SU-DHL-6 (cell line): ENCODE data around the gene HYCC2.

Source experiments
- H2AFZ ChIP-seq: fragments of 200-600 bp; sonication (generic); 2 replicates; pipeline ENCODE4 v1.6.1; 2014; ENCODE audit warnings: low read depth, mild to moderate bottlenecking, moderate library complexity, mixed read lengths, antibody characterized with exemption, low read length; ENCODE audit not compliant: severe bottlenecking
- H3F3A ChIP-seq: fragments of 200-600 bp; shearing (Covaris generic); 2 replicates; pipeline ENCODE4 v1.6.0; 2016; ENCODE audit warnings: antibody characterized with exemption, mild to moderate bottlenecking; ENCODE audit not compliant: insufficient read depth
- H3K27ac ChIP-seq: fragments of 200-600 bp; sonication (generic); 2 replicates; pipeline ENCODE4 v1.5.1; 2016; ENCODE audit warnings: low read depth, mild to moderate bottlenecking, low read length, moderate library complexity, mixed read lengths
- H3K27me3 ChIP-seq: fragments of 200-600 bp; sonication (generic), shearing (Covaris generic); 2 replicates; pipeline ENCODE4 v1.6.0; 2014; ENCODE audit warnings: mild to moderate bottlenecking, low read length
- H3K36me3 ChIP-seq: fragments of 200-600 bp; sonication (generic); 2 replicates; pipeline ENCODE4 v1.6.1; 2014; ENCODE audit warnings: mild to moderate bottlenecking, low read length, mixed read lengths
- H3K4me2 ChIP-seq: fragments of 300-600, 200-600 bp; shearing (Covaris generic), sonication (generic); 2 replicates; pipeline ENCODE4 v1.6.0; 2014; ENCODE audit warnings: low read length, low read depth, mild to moderate bottlenecking; ENCODE audit not compliant: poor library complexity, severe bottlenecking
- H3K4me3 ChIP-seq: fragments of 200-600 bp; sonication (generic); 2 replicates; pipeline ENCODE4 v1.5.1; 2014; ENCODE audit warnings: antibody characterized with exemption, low read length, mild to moderate bottlenecking, mixed read lengths; ENCODE audit not compliant: insufficient read depth, poor library complexity, severe bottlenecking
- H3K79me2 ChIP-seq: fragments of 200-600 bp; sonication (generic); 2 replicates; pipeline ENCODE4 v1.6.1; 2014; ENCODE audit warnings: mild to moderate bottlenecking, low read length, moderate library complexity; ENCODE audit not compliant: insufficient read depth
- H3K9ac ChIP-seq: fragments of 200-600 bp; sonication (generic); 2 replicates; pipeline ENCODE4 v1.7.0; 2014; ENCODE audit warnings: mild to moderate bottlenecking, low read length
- H3K9me2 ChIP-seq: fragments of 200-600 bp; sonication (generic); replicated peaks from 2 replicates; pipeline ENCODE4 v1.6.1; 2014; ENCODE audit warnings: low read length; ENCODE audit not compliant: insufficient read depth
- H3K9me3 ChIP-seq: fragments of 200-600 bp; sonication (generic); 2 replicates; pipeline ENCODE4 v1.6.1; 2014; ENCODE audit warnings: low read length, mixed read lengths; ENCODE audit not compliant: insufficient read depth
- H4K20me1 ChIP-seq: fragments of 200-600 bp; sonication (generic); 2 replicates; pipeline ENCODE4 v1.6.1; 2014; ENCODE audit warnings: low read depth, mild to moderate bottlenecking, antibody characterized with exemption, low read length, moderate library complexity, mixed read lengths
- EZH2phosphoT487 ChIP-seq: fragments of 200-600 bp; sonication (generic), shearing (Covaris generic); conservative IDR thresholded peaks from 2 replicates; pipeline ENCODE4 v1.6.1; 2018; ENCODE audit warnings: mild to moderate bottlenecking, antibody characterized with exemption, low read length, moderate library complexity, mixed read lengths
- TF ChIP-seq, protein P1 (sequence below): fragments of 200-600 bp; sonication (generic); IDR thresholded peaks from one replicate; pipeline ENCODE4 v1.5.1; 2017; ENCODE audit warnings: antibody characterized with exemption, mild to moderate bottlenecking, low read length, moderate library complexity; ENCODE audit not compliant: insufficient read depth, poor library complexity, severe bottlenecking

The HYCC2 gene

DNA sequence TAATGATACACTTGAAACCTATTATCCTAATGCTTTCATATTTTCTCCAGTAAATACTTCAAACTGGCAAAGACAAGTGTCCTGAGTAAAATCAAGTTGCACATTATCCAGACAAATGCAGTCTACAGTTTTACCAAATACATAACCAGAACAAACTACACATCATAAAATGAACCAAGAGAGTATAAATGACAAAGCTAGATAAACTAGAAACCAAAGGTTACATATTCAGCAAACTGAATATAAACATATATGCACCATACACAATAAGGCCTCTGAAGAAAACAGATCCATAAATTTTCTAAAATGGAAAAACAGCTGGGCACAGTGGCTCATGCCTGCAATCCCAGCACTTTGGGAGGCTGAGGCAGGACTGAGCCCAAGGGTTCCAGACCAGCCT is 47.0 kb downstream of the HYCC2 start:
- no peaks in the 10 kb centered on the region for H4K20me1 ChIP-seq
- peaks cover 4% of the 10 kb centered on the region; the same call in 1 of the 2 replicates for H3K36me3 ChIP-seq
- H2AFZ ChIP-seq = no peak overlapping the region
- no peaks in the 10 kb centered on the region for H3K9me3 ChIP-seq
- no peaks in the 10 kb centered on the region for H3K27me3 ChIP-seq
- no peak overlapping the region for H3K27ac ChIP-seq
- peaks cover 24% of the 10 kb centered on the region for H3K79me2 ChIP-seq
- no peak overlapping the region for H3K4me3 ChIP-seq
- H3K9ac ChIP-seq = no peak overlapping the region
- no peak for TF ChIP-seq EZH2phosphoT487
- TF ChIP-seq, protein P1, sequence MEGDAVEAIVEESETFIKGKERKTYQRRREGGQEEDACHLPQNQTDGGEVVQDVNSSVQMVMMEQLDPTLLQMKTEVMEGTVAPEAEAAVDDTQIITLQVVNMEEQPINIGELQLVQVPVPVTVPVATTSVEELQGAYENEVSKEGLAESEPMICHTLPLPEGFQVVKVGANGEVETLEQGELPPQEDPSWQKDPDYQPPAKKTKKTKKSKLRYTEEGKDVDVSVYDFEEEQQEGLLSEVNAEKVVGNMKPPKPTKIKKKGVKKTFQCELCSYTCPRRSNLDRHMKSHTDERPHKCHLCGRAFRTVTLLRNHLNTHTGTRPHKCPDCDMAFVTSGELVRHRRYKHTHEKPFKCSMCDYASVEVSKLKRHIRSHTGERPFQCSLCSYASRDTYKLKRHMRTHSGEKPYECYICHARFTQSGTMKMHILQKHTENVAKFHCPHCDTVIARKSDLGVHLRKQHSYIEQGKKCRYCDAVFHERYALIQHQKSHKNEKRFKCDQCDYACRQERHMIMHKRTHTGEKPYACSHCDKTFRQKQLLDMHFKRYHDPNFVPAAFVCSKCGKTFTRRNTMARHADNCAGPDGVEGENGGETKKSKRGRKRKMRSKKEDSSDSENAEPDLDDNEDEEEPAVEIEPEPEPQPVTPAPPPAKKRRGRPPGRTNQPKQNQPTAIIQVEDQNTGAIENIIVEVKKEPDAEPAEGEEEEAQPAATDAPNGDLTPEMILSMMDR = no peak
- H3K9me2 ChIP-seq = no peaks in the 10 kb centered on the region
- H3F3A ChIP-seq = no peaks in the 10 kb centered on the region
- H3K4me2 ChIP-seq = no peak overlapping the region

DNA sequence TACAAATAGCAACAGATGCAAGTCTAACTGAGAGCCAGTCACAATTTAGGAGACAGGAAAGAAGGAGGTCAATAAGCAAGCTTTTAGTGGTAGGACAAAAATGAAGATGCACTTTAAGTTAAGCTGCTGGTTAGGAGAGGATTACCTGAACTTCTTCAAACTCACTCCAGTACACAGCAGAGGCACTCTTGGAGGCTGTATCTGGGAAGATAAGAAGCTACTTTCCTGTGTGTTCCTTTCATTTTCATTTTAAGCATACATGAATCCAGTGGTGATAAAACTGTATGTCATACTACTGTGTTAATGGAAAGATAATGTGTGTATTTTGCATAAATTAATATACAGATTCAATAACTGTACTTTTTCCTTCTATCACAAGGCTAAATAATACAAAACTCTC is 49.6 kb downstream of the HYCC2 start:
- Histone ChIP-seq H3K9me2 (no peaks in the 10 kb centered on the region), H3K36me3 (peaks cover 4% of the 10 kb centered on the region; the same call in 1 of the 2 replicates), H3K27me3 (no peaks in the 10 kb centered on the region), H2AFZ (no peak overlapping the region), H3K4me3 (no peak overlapping the region), H3K79me2 (peaks cover 22% of the 10 kb centered on the region), H3K27ac (no peak overlapping the region), H3K9ac (no peak overlapping the region), H4K20me1 (no peaks in the 10 kb centered on the region), H3K9me3 (no peaks in the 10 kb centered on the region), H3K4me2 (no peak overlapping the region), H3F3A (no peaks in the 10 kb centered on the region)
- no peak for TF ChIP-seq EZH2phosphoT487
- TF ChIP-seq, protein P1 = no peak
